Liver (tissue), 9 donors: ENCODE measurements around the gene NHS. TPM values are rescaled to one million over a fixed set of nuclear protein-coding genes. Genes with fewer than 3 reads are reported as not detected.
"Not testable (repeated sequence)": the region's sequence is repeated elsewhere in the genome, so short reads cannot be mapped to it uniquely, and the experiment has no call there.

Source experiments
- DNase-seq: peaks from one replicate; pipeline ENCODE4 v3.0.0-alpha.2; 2017; ENCODE audit warnings: low spot score
- H3K27ac ChIP-seq, 2 donors: one replicate each; pipeline ENCODE4 v1.7.0; 2013; ENCODE audit warnings: inconsistent platforms in 2 of 2, low read length in 2 of 2, control low read depth in 1 of 2, low read depth in 1 of 2, mild to moderate bottlenecking in 1 of 2
- H3K27me3 ChIP-seq, 4 donors: one replicate each; pipeline versions ENCODE4 v1.6.1 to v1.7.0; 2013; ENCODE audit warnings: low read length in 3 of 4, inconsistent platforms in 1 of 4, mild to moderate bottlenecking in 1 of 4, moderate library complexity in 1 of 4; ENCODE audit not compliant: control insufficient read depth in 4 of 4, insufficient read depth in 4 of 4
- H3K36me3 ChIP-seq, 4 donors: one replicate each; pipeline versions ENCODE4 v1.6.1 to v1.7.0; 2013; ENCODE audit warnings: low read length in 3 of 4, mild to moderate bottlenecking in 3 of 4, low read depth in 1 of 4, moderate library complexity in 1 of 4; ENCODE audit not compliant: control insufficient read depth in 4 of 4, insufficient read depth in 3 of 4
- H3K4me1 ChIP-seq, 4 donors: one replicate each; pipeline versions ENCODE4 v1.6.1 to v1.7.0; 2013; ENCODE audit warnings: low read length in 3 of 4, mild to moderate bottlenecking in 3 of 4, moderate library complexity in 1 of 4; ENCODE audit not compliant: control insufficient read depth in 4 of 4, insufficient read depth in 4 of 4
- H3K4me3 ChIP-seq, 3 donors: one replicate each; pipeline versions ENCODE4 v1.6.1 to v1.7.0; 2013; ENCODE audit warnings: low read length in 3 of 3, control low read depth in 1 of 3, low read depth in 1 of 3, mild to moderate bottlenecking in 1 of 3
- H3K9ac ChIP-seq, 2 donors: one replicate each; pipeline ENCODE4 v1.7.0; 2013; ENCODE audit warnings: low read length in 2 of 2, mild to moderate bottlenecking in 2 of 2, moderate library complexity in 2 of 2, control low read depth in 1 of 2, low read depth in 1 of 2
- H3K9me3 ChIP-seq, 4 donors: one replicate each; pipeline versions ENCODE4 v1.6.1 to v1.7.0; 2013; ENCODE audit warnings: low read length in 3 of 4; ENCODE audit not compliant: control insufficient read depth in 4 of 4
- ATF3 ChIP-seq: IDR thresholded peaks from 2 replicates; pipeline ENCODE4 v1.6.1; 2016; ENCODE audit warnings: antibody characterized with exemption
- CTCF ChIP-seq: fragments of 150-350 bp; IDR thresholded peaks from 2 replicates; pipeline ENCODE4 v1.5.1; 2017; ENCODE audit warnings: improper control_type of control experiment, low read depth, low read length; ENCODE audit not compliant: missing input control
- EGR1 ChIP-seq, 2 donors: IDR thresholded peaks; 2 replicates each; pipeline ENCODE4 v1.6.1; 2016 to 2018; ENCODE audit warnings: antibody characterized with exemption in 2 of 2, low read depth in 2 of 2
- FOXA1 ChIP-seq: IDR thresholded peaks from 2 replicates; pipeline ENCODE4 v1.6.1; 2016; ENCODE audit warnings: antibody characterized with exemption
- FOXA2 ChIP-seq: IDR thresholded peaks from 2 replicates; pipeline ENCODE4 v1.6.1; 2016; ENCODE audit warnings: antibody characterized with exemption
- HNF4A ChIP-seq, 2 donors: conservative IDR thresholded peaks; 2 replicates each; pipeline ENCODE4 v1.6.1; 2016; ENCODE audit warnings: antibody characterized with exemption in 2 of 2, mild to moderate bottlenecking in 2 of 2
- JUND ChIP-seq, 2 donors: IDR thresholded peaks; 2 replicates each; pipeline ENCODE4 v1.6.1; 2016; ENCODE audit warnings: antibody characterized with exemption in 2 of 2
- RAD21 ChIP-seq, 2 donors: IDR thresholded peaks; 2 replicates each; pipeline ENCODE4 v1.6.1; 2016; ENCODE audit warnings: antibody characterized with exemption in 2 of 2, mild to moderate bottlenecking in 2 of 2
- REST ChIP-seq: IDR thresholded peaks from 2 replicates; pipeline ENCODE4 v1.6.1; 2016; ENCODE audit warnings: antibody characterized with exemption, mild to moderate bottlenecking
- RXRA ChIP-seq, 2 donors: IDR thresholded peaks; 2 replicates each; pipeline ENCODE4 v1.6.1; 2017 to 2018; ENCODE audit warnings: antibody characterized with exemption in 2 of 2, mild to moderate bottlenecking in 1 of 2
- YY1 ChIP-seq: IDR thresholded peaks from 2 replicates; pipeline ENCODE4 v1.6.1; 2016; ENCODE audit warnings: antibody characterized with exemption, mild to moderate bottlenecking
- ZBTB33 ChIP-seq: IDR thresholded peaks from 2 replicates; pipeline ENCODE4 v1.6.1; 2016; ENCODE audit warnings: antibody characterized with exemption
- WGBS: extraction: QIAGEN DNeasy Blood & Tissue Kit; methylation state at CpG from one replicate; pipeline ENCODE4 v1.1.7; 2013; 5-methylcytosine and 5-hydroxymethylcytosine counted together
- polyA plus RNA-seq, 2 donors: library from polyadenylated mRNA; stranded (reverse) in 1 of 2; unstranded in 1 of 2; fragments of 200-250 nt in 1 of 2; fragments of >200 nt in 1 of 2; fragmentation: Nextera tagmentation in 1 of 2; extraction: Ambion mirVana in 1 of 2; gene quantifications; one replicate each; pipeline versions ENCODE4 v1.2.1 to v1.2.3, GENCODE V29; 2013 to 2015
- total RNA-seq, 2 donors: library from RNA; depleted of rRNA; stranded (reverse); fragments of >200 nt; gene quantifications; one replicate each; pipeline ENCODE4 v1.2.3, GENCODE V29; 2014
- donor health status: healthy.
- donor health status: healthy.
- donor health status: healthy.
- donor health status: healthy.
- donor health status: healthy.

Gene NHS
- total and polyA plus RNA-seq, 4 donors: 0.03 to 0.17 (median 0.10) TPM

GRCh38 chrX:17500145-17500579 is 125.2 kb downstream of the NHS start:
- Histone ChIP-seq H3K9ac (no peak overlapping the region), H3K4me3 (no peak overlapping the region), H3K27ac (no peak overlapping the region), H3K27me3 (peaks cover 0 to 6% (median 0%) of the 10 kb centered on the region in 4 donors), H3K4me1 (peaks cover 0 to 2% (median 0%) of the 10 kb centered on the region in 4 donors), H3K9me3 (no peaks in the 10 kb centered on the region), H3K36me3 (no peaks in the 10 kb centered on the region)
- TF ChIP-seq RAD21 (IDR thresholded peaks at IDR 0.05) (no peak), FOXA2 (no peak), EGR1 (IDR thresholded peaks at IDR 0.05; ENCODE audit: low read depth in 2 of 2) (no peak)
- DNase-seq: no peak
- 23% methylated on average over 2 of the region's 2 CpGs for WGBS

GRCh38 chrX:17501746-17502145 is 126.7 kb downstream of the NHS start:
- peaks cover 0 to 2% (median 0%) of the 10 kb centered on the region in 4 donors for H3K4me1 ChIP-seq
- no peak overlapping the region for H3K9ac ChIP-seq
- H3K4me3 ChIP-seq: no peak overlapping the region
- H3K36me3 ChIP-seq: no peaks in the 10 kb centered on the region
- no peak for TF ChIP-seq RAD21 (IDR thresholded peaks at IDR 0.05)
- TF ChIP-seq FOXA1: no peak
- no peak for TF ChIP-seq HNF4A (conservative IDR thresholded peaks at IDR 0.05)
- TF ChIP-seq YY1: no peak
- TF ChIP-seq ZBTB33: no peak
- TF ChIP-seq REST: no peak
- TF ChIP-seq ATF3: no peak
- no peak for TF ChIP-seq JUND (IDR thresholded peaks at IDR 0.05)
- no peak for TF ChIP-seq EGR1 (IDR thresholded peaks at IDR 0.05; ENCODE audit: low read depth in 2 of 2)
- TF ChIP-seq CTCF: no peak
- TF ChIP-seq RXRA (IDR thresholded peaks at IDR 0.05): no peak
- peaks cover 0 to 4% (median under 1%) of the 10 kb centered on the region in 4 donors for H3K9me3 ChIP-seq
- peaks cover 0 to 6% (median 0%) of the 10 kb centered on the region in 4 donors for H3K27me3 ChIP-seq
- 73% methylated on average over 6 of the region's 6 CpGs for WGBS
- DNase-seq: no peak
- H3K27ac ChIP-seq: no peak overlapping the region

GRCh38 chrX:17506352-17506751 is 131.4 kb downstream of the NHS start:
- not testable (repeated sequence) for H3K4me3 ChIP-seq, H3K9me3 ChIP-seq, H3K36me3 ChIP-seq, H3K4me1 ChIP-seq, H3K27ac ChIP-seq, H3K27me3 ChIP-seq, DNase-seq, H3K9ac ChIP-seq
- WGBS: 96% methylated on average over 3 of the region's 3 CpGs
